HepG2 (cell line): ENCODE measurements around the gene NDOR1. TPM values are rescaled to one million over a fixed set of nuclear protein-coding genes. Genes with fewer than 3 reads are reported as not detected.

Experiments
- AGO2 ChIP-seq: fragments of 200-400 bp; formaldehyde crosslinking; optimal IDR thresholded peaks from 2 replicates; pipeline ENCODE3; 2017; ENCODE audit warnings: mild to moderate bottlenecking, low read depth, low read length, moderate library complexity
- CAMTA2 ChIP-seq: sonication (generic); formaldehyde crosslinking; IDR thresholded peaks from 2 replicates; pipeline ENCODE4 v1.4.0; 2020; ENCODE audit warnings: mild to moderate bottlenecking, missing genetic modification reagents, borderline replicate concordance
- ETV5 ChIP-seq: IDR thresholded peaks from 2 replicates; pipeline ENCODE4 v1.6.1; 2018; ENCODE audit warnings: missing biosample characterization, missing genetic modification reagents, inconsistent platforms, borderline replicate concordance
- GABPA ChIP-seq, 2 experiments: IDR thresholded peaks; 2 replicates each; pipeline ENCODE4 v1.6.1; 2011 to 2016; ENCODE audit warnings: low read depth in 2 of 2, low read length in 1 of 2, missing biosample characterization in 1 of 2, missing genetic modification characterization in 1 of 2
- SKI ChIP-seq: fragments of 450-650 bp; IDR thresholded peaks from one replicate; pipeline ENCODE4 v1.6.1; 2018; ENCODE audit warnings: mild to moderate bottlenecking; ENCODE audit not compliant: partially characterized antibody
- SMC3 ChIP-seq: IDR thresholded peaks from 2 replicates; pipeline ENCODE4 v1.6.1; 2011; ENCODE audit warnings: low read length, improper control_type of control experiment
- ZNF235 ChIP-seq: sonication (generic); formaldehyde crosslinking; IDR thresholded peaks from 2 replicates; pipeline ENCODE4 v1.8.1; 2023; ENCODE audit warnings: mild to moderate bottlenecking, missing genetic modification reagents, borderline replicate concordance
- ZNF747 ChIP-seq: sonication (generic); formaldehyde crosslinking; IDR thresholded peaks from 2 replicates; pipeline ENCODE4 v1.8.1; 2023; ENCODE audit warnings: missing genetic modification reagents, mild to moderate bottlenecking, borderline replicate concordance
- polyA plus RNA-seq, 8 experiments: library from polyadenylated mRNA; depleted of rRNA in 3 of 8; stranded (reverse) in 7 of 8; unstranded in 1 of 8; fragments of >200 nt; fragmentation: Illumina TruSeq in 4 of 8; extraction: Trizol in 4 of 8; gene quantifications; 2 replicates each; pipeline versions ENCODE4 v1.2.1 to v1.2.3, GENCODE V29; 2011 to 2016; ENCODE audit warnings: low read depth in 4 of 8, missing spikeins in 1 of 8, mixed read lengths in 1 of 8; ENCODE audit not compliant: insufficient read depth in 1 of 8
- total RNA-seq, 5 experiments: library from RNA; depleted of rRNA; stranded (reverse); fragments of >200 nt; fragmentation: Illumina TruSeq; extraction: Trizol; gene quantifications; 2 replicates each; pipeline ENCODE4 v1.2.3, GENCODE V29; 2016; ENCODE audit warnings: low read depth in 1 of 5
- TF ChIP-seq, protein P1 (sequence below): sonication (generic); formaldehyde crosslinking; IDR thresholded peaks from 2 replicates; pipeline ENCODE4 v1.4.0; 2020; ENCODE audit warnings: missing genetic modification reagents
- TF ChIP-seq, protein P2 (sequence below): sonication (generic); formaldehyde crosslinking; IDR thresholded peaks from 2 replicates; pipeline ENCODE4 v1.4.0; 2020; ENCODE audit warnings: missing genetic modification reagents

The NDOR1 gene
- total and polyA plus RNA-seq, 2 of the 13 experiments (the other 11 are each of a cell fraction or from before 2014, with no cell fraction given) = 3.6 to 8.7 TPM

DNA sequence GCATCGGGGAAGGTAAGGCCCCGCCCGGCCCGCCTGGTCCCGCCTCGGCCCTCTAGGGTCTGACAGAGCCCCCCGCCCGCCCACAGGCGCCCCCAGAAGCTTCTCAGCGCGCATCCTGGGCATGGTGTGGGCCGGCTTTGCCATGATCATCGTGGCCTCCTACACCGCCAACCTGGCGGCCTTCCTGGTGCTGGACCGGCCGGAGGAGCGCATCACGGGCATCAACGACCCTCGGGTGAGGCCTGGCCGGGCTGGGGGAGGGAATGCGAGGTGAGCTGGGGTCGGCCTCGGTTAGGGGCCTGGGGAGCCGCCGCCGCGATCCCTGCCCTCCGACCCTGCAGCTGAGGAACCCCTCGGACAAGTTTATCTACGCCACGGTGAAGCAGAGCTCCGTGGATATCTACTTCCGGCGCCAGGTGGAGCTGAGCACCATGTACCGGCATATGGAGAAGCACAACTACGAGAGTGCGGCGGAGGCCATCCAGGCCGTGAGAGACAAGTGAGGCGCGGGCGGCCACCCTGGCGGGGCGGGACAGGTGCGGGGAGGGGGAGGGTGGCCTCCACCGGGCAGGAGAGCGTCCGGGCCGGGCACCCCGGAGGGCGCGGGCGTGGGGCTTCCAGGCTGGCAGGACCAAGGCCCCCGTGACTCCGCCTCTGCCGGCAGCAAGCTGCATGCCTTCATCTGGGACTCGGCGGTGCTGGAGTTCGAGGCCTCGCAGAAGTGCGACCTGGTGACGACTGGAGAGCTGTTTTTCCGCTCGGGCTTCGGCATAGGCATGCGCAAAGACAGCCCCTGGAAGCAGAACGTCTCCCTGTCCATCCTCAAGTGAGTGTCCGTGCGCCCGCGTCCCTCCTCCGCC is 42.8 kb upstream of the NDOR1 start (continued):
- no peak for TF ChIP-seq SKI
- TF ChIP-seq GABPA (IDR thresholded peaks at IDR 0.05; ENCODE audit: low read depth, low read length) = no peak
- peak; percentile 43 for TF ChIP-seq GABPA (CRISPR knock-in tag; IDR thresholded peaks at IDR 0.05; ENCODE audit: low read depth)
- TF ChIP-seq AGO2 = no peak
- no peak for TF ChIP-seq ZNF747
- TF ChIP-seq ZNF235 (CRISPR knock-in tag) = no peak
- TF ChIP-seq, protein P1, sequence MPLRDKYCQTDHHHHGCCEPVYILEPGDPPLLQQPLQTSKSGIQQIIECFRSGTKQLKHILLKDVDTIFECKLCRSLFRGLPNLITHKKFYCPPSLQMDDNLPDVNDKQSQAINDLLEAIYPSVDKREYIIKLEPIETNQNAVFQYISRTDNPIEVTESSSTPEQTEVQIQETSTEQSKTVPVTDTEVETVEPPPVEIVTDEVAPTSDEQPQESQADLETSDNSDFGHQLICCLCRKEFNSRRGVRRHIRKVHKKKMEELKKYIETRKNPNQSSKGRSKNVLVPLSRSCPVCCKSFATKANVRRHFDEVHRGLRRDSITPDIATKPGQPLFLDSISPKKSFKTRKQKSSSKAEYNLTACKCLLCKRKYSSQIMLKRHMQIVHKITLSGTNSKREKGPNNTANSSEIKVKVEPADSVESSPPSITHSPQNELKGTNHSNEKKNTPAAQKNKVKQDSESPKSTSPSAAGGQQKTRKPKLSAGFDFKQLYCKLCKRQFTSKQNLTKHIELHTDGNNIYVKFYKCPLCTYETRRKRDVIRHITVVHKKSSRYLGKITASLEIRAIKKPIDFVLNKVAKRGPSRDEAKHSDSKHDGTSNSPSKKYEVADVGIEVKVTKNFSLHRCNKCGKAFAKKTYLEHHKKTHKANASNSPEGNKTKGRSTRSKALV (CRISPR knock-in tag) = peak; percentile 65; the same call in 1 of the 2 replicates
- TF ChIP-seq, protein P2, sequence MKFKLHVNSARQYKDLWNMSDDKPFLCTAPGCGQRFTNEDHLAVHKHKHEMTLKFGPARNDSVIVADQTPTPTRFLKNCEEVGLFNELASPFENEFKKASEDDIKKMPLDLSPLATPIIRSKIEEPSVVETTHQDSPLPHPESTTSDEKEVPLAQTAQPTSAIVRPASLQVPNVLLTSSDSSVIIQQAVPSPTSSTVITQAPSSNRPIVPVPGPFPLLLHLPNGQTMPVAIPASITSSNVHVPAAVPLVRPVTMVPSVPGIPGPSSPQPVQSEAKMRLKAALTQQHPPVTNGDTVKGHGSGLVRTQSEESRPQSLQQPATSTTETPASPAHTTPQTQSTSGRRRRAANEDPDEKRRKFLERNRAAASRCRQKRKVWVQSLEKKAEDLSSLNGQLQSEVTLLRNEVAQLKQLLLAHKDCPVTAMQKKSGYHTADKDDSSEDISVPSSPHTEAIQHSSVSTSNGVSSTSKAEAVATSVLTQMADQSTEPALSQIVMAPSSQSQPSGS = no peak
- 0 out of 2 replicates have a peak, but pooled peaks have one; percentile 7 for TF ChIP-seq CAMTA2 (CRISPR knock-in tag)
- TF ChIP-seq ETV5 = peak; percentile 56
- peak; percentile 14; the same call in 1 of the 2 replicates for TF ChIP-seq SMC3
